GM13977 (cell line): ENCODE measurements around the gene RITA1.

Source experiments
- DNase-seq: peaks from one replicate; pipeline ENCODE4 v3.0.0; 2012; ENCODE audit warnings: low spot score
- CTCF ChIP-seq: IDR thresholded peaks from 2 replicates; pipeline ENCODE4 v1.5.1; 2012; ENCODE audit warnings: mild to moderate bottlenecking, control low read depth; ENCODE audit not compliant: insufficient read depth; ENCODE audit errors: extremely low read depth, missing control alignments
- in situ Hi-C: fragments of 300-500 bp; cut with MboI; formaldehyde crosslinking; loops from one replicate; pipeline ENCODE4 v1.12.0; 2022; ENCODE audit warnings: low sequenced_read_pairs, low pct_unique_long_range_greater_than_20kb, mixed read lengths, inconsistent platforms; ENCODE audit not compliant: unreplicated experiment

The RITA1 gene, protein sequence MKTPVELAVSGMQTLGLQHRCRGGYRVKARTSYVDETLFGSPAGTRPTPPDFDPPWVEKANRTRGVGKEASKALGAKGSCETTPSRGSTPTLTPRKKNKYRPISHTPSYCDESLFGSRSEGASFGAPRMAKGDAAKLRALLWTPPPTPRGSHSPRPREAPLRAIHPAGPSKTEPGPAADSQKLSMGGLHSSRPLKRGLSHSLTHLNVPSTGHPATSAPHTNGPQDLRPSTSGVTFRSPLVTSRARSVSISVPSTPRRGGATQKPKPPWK

GRCh38 chr12:113185180-113186032 lies at the start of gene RITA1, which contains the start of gene DDX54:
TSS of gene RITA1 (plus strand) at chr12:113185721. CDS start at chr12:113186747, 1,026 bp downstream.
TSS of gene DDX54 (minus strand) at chr12:113185478. CDS start at chr12:113185451, 27 bp downstream.
- peak; percentile 85 for DNase-seq
- in situ Hi-C loops: loop anchor here (25.0 kb wide), 1 partner anchor 227 kb away; the partner anchor contains the start of genes SDS and SDSL
- TF ChIP-seq CTCF: no peak

- in situ Hi-C loops: no loop called here
- DNase-seq: no peak
- TF ChIP-seq CTCF: no peak
Observed at GRCh38 chr12:113136128-113136989, 49.2 kb upstream of the RITA1 start.

DNA sequence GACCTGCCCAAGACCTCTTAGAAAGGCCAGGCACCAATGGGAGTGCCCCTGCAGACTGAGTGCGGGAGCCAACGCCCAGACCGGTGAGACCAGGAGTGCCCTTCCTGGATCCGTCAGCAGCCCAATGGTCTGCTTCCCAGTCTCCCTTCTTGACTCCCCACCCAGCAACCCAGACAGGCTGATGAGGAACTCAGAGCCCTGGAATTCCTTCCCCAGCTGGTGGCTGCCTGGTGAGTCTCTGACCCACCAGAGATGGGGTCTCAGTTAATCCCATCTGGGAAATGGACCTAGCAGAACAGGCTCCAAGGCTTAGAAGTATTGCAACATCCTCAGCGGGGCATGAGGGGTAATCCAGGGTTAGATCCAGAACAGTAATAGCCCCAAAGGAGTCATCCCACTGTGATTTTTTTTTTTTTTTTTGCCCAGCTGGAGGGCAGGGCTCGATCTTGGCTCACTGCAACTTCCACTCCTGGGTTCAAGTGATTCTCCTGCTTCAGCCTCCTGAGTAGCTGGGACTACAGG lies 48.5 kb upstream of the RITA1 start:
- in situ Hi-C loops: no loop called here
- TF ChIP-seq CTCF: no peak
- DNase-seq: no peak

GRCh38 chr12:113137861-113138783 lies 47.4 kb upstream of the RITA1 start:
- DNase-seq: no peak
- in situ Hi-C loops: no loop called here
- no peak for TF ChIP-seq CTCF

DNA sequence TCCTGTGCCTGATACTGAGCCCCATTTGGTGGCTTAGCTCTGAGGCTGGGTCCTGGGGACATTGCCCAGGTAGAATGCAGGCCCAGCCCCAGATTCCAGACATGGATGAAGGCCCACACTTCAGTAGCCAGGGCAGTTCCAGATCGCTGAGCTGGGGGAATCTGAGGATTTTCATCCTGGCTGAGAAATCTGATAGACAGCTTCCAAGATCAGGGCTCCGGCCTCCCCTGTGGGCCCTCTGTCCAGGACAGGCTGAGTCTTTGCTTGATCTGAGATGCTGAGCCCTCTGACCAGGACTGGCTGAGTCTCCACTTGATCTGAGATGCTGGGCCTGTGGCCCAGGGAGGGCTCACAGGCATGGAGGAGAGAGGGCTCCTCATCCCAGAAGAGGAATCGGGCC lies 46.7 kb upstream of the RITA1 start:
- DNase-seq: no peak
- in situ Hi-C loops: no loop called here
- TF ChIP-seq CTCF: no peak
